GM19035 (cell line): ENCODE data around the gene CYTH2.
A peak's percentile ranks its signal among the peaks of the same experiment; 100 is the strongest.

Source experiments
- ATAC-seq: cut with Tn5 transposase; IDR thresholded peaks from one replicate; pipeline ENCODE4 v1.9.1; 2021; ENCODE audit not compliant: unreplicated experiment

The CYTH2 gene

GRCh38 chr19:48469289-48469881, at the start of gene CYTH2:
CYTH2 (plus strand) TSS chr19:48469369; CDS start chr19:48469508, 139 bp downstream.
- peak; percentile 21 for ATAC-seq

GRCh38 chr19:48421548-48421947, 47.6 kb upstream of the CYTH2 start:
- no peak for ATAC-seq

- no peak for ATAC-seq
These were observed 44.4 kb upstream of the CYTH2 start for GRCh38 chr19:48424694-48425219.

- ATAC-seq, result no peak
These were observed 40.5 kb upstream of the CYTH2 start for GRCh38 chr19:48428670-48429069.

GRCh38 chr19:48433337-48433736, 35.8 kb upstream of the CYTH2 start:
- ATAC-seq, result no peak

GRCh38 chr19:48436586-48436985, 32.6 kb upstream of the CYTH2 start:
- no peak for ATAC-seq

GRCh38 chr19:48441360-48442050, 27.7 kb upstream of the CYTH2 start:
- no peak for ATAC-seq

GRCh38 chr19:48442116-48443035, 26.8 kb upstream of the CYTH2 start:
- no peak for ATAC-seq

GRCh38 chr19:48443256-48443655, 25.9 kb upstream of the CYTH2 start:
- no peak for ATAC-seq

- ATAC-seq, result no peak
These were observed 25.4 kb upstream of the CYTH2 start for GRCh38 chr19:48443731-48444128.

- ATAC-seq, result no peak
These were observed 24.8 kb upstream of the CYTH2 start for GRCh38 chr19:48444129-48444935.

GRCh38 chr19:48444936-48445200, 24.3 kb upstream of the CYTH2 start:
- ATAC-seq, result no peak

- ATAC-seq, result peak; percentile 24
These were observed 23.9 kb upstream of the CYTH2 start for GRCh38 chr19:48445256-48445605.

- ATAC-seq, result peak; percentile 81
These were observed 23.3 kb upstream of the CYTH2 start, which contains the start of gene GRWD1 for GRCh38 chr19:48445606-48446481. GRWD1 (plus strand) TSS chr19:48445983; CDS start chr19:48446006, 23 bp downstream.

- ATAC-seq, result no peak
These were observed 22.6 kb upstream of the CYTH2 start for GRCh38 chr19:48446579-48446978.

- no peak for ATAC-seq
These were observed 20.6 kb upstream of the CYTH2 start for GRCh38 chr19:48448563-48448962.

- no peak for ATAC-seq
These were observed 18.7 kb upstream of the CYTH2 start for GRCh38 chr19:48450441-48450840.

GRCh38 chr19:48450863-48451262, 18.3 kb upstream of the CYTH2 start:
- ATAC-seq, result no peak

- no peak for ATAC-seq
These were observed 17.5 kb upstream of the CYTH2 start for GRCh38 chr19:48451624-48452023.
